GM21515 (cell line): ENCODE measurements around the gene MYO18A.
A peak's percentile ranks its signal among the peaks of the same experiment; 100 is the strongest.
"Not testable (repeated sequence)": the region's sequence is repeated elsewhere in the genome, so short reads cannot be mapped to it uniquely, and the experiment has no call there.

Source experiments
- ATAC-seq: cut with Tn5 transposase; IDR thresholded peaks from one replicate; pipeline ENCODE4 v1.9.1; 2021; ENCODE audit not compliant: unreplicated experiment

Gene MYO18A

DNA sequence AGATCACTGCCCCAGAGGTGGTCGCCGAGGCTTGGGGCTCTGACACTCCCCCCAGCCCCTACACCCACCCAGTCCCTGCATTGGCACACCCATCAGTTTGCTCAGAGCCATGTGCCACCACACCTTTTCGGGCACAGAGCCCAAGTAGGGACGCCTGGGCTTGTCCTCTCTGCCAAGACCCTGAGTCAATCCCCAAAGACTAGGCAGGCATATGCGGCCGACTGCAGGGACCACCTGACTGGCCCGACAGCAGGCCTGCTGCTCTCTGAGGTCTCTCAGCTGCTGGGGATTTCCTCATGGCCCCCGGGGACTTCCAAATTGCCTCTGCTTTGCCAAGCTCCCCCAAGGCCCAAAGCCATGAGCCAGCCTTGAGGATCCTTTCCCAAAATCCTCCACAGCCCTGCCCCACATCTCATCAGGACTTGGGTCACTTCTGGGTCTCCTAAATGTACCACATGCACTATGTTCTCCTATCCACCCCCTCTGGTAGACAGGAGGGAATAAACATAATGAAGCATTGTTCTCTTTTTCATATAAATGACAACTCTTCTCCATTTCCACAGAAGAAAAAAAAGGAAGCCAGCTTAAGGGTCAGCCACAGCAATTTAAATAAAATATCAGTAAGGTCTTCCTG, 30.6 kb downstream of the MYO18A start:
- no peak for ATAC-seq

DNA sequence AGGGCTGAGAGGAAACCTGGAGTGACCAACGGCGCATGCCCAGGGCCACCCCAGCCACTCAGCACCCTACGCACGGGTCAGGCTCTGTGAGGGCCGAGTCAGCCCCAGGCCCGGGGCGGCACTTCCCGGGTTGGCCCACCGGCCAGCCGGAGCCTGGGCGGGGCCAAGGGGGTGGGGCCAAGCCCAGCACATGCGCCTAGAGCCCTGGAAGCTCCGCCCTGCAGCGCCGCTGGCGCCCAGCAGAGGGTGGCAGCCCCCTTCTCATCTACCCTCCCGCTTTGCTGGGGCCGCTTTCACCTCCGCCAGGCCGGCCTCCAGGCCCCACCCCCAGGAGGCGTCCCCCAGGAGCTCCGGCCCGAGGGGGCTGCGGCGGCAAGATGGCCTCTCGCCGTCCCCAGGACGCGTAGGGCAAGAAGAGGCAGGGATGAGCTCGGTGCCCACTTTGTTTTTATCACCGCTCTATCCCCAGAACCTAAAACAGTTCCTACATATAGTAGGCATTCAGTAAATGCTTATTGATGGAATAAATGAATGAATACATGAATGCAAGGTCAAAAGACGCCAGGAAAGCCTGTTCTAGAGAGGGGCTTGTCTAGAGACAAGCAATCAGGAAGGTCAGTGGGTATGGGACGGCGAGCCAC, 31.3 kb downstream of the MYO18A start:
- peak; percentile 74 for ATAC-seq

DNA sequence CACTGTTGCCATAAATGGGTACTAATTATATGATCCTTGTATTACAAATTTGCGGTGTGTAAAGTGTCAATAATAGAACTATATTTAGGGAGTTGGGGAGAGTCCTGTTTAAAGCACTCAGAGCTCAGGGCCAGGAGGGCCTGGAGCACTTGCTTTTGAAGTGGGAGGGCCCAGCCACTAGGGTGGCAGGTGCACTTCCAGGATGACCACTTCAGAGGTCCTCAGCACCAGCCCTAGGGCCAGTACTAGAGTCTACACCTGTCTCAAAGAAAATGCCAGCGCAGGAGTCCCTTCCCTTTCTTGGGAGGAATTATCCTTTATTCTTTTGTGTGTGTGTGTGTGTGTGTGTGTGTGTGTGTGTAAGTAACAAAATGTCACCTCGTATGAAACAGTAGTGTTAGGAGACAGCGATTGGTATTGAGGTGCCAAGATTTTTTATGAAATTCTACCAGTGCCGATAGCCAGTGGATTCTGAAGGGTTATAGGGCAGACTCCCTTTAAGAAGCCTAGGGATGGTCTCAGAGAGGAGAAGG, 31.9 kb downstream of the MYO18A start:
- no peak for ATAC-seq

DNA sequence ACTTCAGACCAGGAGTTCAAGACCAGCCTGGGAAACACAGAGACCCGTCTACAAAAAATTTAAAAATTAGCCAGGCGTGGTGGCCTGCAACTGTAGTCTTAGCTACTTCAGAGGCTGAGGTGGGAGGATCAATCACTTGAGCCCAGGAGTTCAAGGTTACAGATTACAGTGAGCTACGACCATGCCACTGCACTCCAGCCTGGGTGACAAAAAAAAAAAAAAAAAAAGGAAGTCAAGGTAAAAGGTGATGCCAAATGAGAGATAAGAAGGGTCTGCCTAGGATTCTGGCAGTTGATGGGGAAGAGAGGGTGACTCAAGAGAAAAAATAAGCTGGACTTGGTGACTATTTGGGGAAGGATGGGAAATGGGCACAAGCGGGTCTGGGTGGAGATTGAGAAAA, 32.5 kb downstream of the MYO18A start:
- ATAC-seq: no peak

- not testable (repeated sequence) for ATAC-seq
Observed at GRCh38 chr17:29147228-29147627, 33.0 kb downstream of the MYO18A start.

DNA sequence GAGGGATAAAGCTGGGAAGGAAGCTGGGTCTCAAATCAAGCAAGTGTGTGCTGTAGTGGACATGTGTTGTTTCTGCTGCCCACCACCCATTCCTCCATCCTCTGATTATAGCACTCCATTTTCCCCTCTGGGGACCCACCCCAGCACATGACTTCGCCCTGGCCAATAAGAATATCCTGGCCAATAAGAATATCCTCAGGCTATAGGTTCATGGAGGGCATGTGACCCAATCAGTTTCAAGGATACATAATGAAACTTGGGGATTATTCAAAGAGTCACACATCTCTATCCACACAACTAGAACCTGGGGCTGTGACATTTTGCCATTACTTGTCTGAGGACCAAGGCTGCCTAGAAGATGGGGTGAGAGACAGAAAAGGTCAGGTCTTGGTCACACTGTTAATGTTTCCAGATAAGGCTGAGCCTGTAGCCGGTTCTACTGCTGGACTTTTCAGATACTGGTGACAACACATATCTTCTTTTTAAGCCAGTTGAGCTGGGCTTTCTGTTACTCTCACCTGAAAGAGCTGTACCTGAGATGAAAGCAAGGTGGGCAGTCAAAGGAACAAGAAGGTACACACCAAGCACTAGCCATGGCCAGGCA, 33.7 kb downstream of the MYO18A start:
- ATAC-seq: no peak

DNA sequence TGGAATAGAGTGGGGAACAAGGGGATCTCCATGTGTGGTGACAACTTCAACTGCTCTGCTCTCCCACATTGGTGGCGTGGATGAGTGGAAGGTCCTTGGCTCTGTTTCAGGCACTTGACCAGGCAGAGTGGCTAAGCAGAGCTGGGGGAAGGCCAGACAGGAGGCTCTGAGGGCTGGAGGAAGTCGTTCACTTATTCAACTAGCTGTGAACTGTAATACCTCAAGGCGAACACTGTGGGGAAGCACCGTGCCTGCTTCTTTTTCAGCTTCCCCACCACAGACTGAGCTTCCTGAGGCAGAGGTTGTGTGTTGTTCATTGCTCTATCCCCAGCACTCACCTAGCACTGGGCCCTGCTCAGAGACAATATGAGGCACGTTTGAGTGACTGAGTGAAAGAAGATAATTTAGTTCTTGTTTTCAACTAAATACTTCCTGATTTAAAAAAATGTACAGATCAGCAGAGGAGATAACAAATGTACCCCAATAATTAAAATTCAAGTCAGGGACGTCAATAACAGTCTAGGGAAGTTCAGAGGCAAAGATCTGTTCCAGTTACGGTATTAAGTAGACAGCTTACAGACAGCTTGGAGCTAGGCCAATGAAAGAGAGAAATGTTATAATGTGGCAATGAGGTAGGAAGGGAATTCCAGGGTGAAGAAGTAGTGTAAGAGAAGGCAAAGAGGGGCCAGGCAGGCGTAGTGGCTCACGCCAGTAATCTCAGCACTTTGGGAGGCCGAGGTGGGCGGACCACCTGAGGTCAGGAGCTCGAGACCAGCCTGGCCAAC, 34.7 kb downstream of the MYO18A start:
- peak; percentile 41 for ATAC-seq

DNA sequence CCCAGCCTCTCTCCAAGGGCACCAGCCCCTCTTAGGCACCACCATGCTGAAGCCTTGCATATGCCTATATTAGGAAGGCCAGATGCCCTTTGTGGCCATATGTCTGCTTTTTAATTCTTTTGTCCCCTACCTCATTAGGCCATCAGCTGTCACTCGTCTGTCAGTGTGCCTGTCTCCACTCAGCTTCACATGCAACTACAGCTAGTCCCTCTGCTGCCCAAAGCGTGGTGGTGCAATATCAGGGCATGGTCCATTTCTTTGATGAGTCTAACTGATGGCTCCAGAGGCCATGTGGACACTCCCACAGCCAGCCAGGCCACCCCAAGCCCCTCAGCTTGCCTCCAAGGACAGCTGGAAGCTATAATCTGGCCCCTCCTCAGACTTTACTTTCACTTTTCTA, 36.3 kb downstream of the MYO18A start:
- no peak for ATAC-seq

DNA sequence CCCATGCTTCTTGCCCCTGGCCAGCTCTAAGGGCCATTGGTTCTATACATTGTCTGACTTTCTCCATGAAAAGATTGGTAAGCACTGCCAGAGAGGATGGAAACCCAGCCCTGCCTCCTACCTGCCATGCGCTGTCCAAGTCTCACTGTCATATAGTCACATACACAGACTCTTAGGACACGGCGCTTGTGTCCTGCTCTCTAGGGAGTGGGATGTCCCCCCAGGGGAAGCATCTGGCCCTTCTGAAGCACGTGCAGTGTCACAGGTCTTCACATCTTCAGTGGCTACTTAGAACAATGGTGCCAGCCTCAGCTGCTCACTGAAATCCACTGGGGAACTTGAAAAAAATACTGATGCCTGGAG, 38.7 kb downstream of the MYO18A start:
- no peak for ATAC-seq

DNA sequence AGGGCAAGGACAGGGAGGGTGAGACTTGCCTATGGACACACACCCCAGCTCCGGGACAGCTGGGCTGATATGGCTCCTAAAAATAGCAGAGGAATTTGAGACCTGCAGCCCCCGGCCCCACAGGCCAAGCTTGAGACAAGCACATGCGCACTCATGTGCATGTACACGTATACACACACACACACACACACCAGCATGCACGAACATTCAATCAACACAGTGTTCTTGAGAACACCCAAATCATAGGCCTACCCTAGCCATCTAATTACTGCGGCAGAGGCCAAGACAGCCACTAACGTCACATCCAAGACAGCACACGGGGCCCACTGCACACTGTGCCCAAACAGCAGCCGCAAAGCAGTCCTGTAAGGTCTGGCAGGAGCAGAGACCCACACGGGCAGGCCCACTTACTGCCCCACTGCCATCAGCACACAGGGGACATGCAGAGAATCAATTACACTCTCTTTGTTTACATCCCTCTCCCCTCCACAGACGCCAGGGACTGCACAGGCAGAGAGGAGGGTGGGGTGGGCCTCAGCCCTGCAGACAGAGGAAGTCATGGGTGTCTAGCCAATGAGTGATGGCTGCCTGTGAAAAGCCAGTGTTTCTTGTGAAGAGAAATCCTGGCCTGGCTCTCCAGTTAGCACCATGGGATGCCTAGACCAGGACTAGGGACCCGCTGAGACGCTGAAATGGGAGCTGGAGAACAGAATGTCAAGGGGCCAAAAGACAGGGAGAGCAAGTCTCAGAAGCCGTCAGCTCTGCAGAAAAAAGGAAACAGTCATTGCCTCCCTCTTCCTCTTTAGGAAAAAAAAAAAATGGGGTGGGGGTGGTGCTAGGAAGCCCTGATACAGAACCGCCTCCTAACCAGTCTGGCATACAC, 39.3 kb downstream of the MYO18A start:
- no peak for ATAC-seq

- ATAC-seq: no peak
Observed at GRCh38 chr17:29140051-29140621, 40.1 kb downstream of the MYO18A start.

GRCh38 chr17:29138971-29139691, 41.1 kb downstream of the MYO18A start:
- ATAC-seq: no peak

DNA sequence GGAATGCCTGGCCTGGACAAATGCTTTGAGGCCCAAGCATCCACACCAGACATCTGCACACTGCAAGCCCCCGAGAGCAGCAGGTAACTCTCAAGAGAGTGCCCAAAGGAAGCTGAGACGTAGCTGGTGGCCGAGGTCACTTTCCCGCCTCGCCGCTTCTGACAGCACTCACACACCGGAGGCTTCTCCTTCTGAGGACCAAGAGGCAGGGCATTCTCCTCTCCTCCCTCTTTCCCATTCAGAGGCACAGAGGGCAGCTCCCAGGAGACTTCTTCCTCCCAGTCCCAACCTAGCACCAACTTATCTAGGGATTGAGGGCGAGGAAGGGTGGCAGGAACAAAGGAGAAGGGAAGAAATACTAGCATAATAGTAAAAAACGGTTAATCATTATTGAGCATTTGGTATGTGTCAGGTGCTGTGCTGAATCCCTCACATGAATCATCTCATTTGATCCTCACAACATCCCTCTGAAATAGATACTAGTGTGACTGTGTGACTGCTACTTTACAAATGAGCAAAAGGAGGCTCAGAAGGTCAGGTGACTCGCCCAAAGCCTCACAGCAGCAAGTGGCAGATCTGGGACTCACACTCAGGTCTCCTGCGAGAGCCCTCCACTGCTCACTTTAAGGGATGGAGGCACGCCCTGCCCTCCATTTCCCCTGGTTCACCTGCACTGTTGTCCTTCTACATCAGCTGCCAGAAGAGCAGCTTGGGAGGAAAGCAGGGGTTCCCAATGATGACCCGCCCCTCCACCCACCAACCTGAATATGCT, 41.8 kb downstream of the MYO18A start:
- ATAC-seq: no peak

DNA sequence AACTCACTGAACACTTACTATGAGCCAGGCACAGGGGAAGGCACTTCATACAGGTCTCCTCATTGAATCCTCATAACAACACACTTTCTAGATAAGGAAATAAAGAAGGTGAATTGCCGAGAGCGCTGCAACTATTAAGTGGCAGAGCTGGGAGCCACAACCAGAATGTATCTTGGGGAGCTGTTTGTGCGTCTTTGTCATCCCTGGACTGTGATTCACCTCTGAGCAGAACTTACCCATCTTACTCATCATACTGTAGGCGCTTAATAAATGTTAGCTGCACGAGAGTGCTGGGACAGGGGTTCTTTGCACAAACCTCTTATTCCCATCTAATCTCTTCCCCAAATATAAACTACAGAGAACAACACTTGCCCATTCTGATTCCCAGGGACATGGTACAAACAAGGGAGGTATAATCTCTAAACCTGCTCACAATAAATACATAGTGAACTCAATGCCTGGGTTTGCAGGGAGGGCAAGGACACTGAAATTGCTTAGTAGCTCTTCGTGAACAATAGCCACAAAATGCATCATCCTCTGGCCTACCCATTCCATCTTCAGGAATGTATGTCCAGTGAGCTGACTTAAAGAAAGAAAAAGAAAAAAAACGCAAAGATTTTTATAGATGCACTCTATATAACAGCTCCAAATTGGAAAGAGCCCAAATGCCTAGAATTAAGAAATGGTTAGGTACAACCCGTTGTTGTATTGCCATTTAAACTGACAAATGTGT, 43.0 kb downstream of the MYO18A start:
- ATAC-seq: no peak

DNA sequence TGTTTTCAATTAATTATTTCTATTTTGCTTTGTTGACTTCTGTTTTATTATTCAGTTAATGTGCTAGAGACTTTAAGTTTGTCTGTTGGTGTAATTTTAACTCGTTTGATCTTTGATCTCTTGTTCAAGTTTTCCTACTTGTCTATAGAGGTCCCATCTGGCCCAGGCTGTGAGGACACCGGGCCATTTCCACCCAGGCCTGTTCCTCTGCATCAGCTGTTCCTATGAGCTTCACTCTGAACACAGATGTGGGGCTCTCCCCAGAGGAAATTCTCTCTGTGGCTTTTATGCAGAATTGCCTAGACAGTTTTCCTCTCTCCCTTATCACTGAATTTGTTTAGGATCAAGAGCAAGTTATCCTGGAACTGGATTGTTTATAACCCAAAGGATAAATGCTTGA, 44.7 kb downstream of the MYO18A start:
- ATAC-seq: no peak

DNA sequence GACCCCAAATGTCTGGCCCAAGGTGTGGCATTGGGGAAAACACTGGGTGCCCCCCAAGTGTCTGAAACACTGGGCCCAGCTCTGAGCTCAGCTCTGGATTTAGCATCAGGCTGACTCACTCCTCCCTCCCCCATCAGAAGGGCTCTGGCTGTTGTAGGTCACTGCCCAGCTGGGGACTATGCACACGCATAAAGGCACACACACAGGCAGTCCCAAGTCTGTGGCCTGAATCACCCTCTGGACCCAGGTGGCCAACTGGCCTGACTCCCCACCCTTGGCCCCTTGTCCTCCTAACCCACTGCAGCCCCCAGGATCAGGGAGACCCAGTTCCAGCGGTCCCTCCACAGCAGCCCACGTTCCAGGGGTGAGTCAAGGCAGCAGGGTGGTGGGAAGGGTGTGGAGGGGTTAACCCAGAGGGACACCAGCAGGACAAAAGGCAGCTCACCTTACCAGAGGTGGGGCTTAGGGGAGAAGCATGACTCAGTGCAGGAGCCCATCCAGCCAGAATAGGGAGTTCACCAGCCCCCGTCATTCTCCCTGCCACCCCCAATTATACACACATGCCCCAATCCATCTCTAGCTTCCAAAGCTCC, 47.0 kb downstream of the MYO18A start:
- ATAC-seq: no peak

- no peak for ATAC-seq
Observed at GRCh38 chr17:29131814-29132682, 48.1 kb downstream of the MYO18A start.
